Right lobe of liver (tissue), 6 donors: Measurements from ENCODE around the gene RASA4. TPM values are rescaled to one million over a fixed set of nuclear protein-coding genes. Genes with fewer than 3 reads are reported as not detected.
"Not testable (repeated sequence)": the region's sequence is repeated elsewhere in the genome, so short reads cannot be mapped to it uniquely, and the experiment has no call there.

Experiments used
- ATAC-seq, 4 donors: fragments of 200-7000 bp; cut with Tn5 transposase; one replicate each; pipeline ENCODE4 v1.9.1; 2020; ENCODE audit warnings: mild to moderate bottlenecking in 4 of 4, moderate library complexity in 4 of 4
- DNase-seq, 3 donors: peaks; one replicate each; pipeline ENCODE4 v3.0.0-alpha.2; 2020
- H3K27ac ChIP-seq, 3 donors: fragments of 200-600 bp; one replicate each; pipeline ENCODE4 v1.8.0; 2022
- H3K27me3 ChIP-seq, 2 donors: fragments of 200-600 bp; one replicate each; pipeline ENCODE4 v1.8.0; 2022
- H3K36me3 ChIP-seq, 4 donors: fragments of 200-600 bp; sonication (generic) in 1 of 4; one replicate each; pipeline versions ENCODE4 v1.5.1 to v1.8.0; 2017 to 2022; ENCODE audit warnings: control low read depth in 1 of 4
- H3K4me1 ChIP-seq, 4 donors: fragments of 200-600 bp; sonication (generic) in 1 of 4; one replicate each; pipeline versions ENCODE4 v1.5.1 to v1.8.0; 2017 to 2022; ENCODE audit warnings: control low read depth in 1 of 4
- H3K4me3 ChIP-seq, 3 donors: fragments of 200-600 bp; one replicate each; pipeline ENCODE4 v1.8.0; 2022
- H3K9me3 ChIP-seq, 4 donors: fragments of 200-600 bp; sonication (generic) in 1 of 4; one replicate each; pipeline versions ENCODE4 v1.5.1 to v1.8.0; 2017 to 2022; ENCODE audit warnings: control low read depth in 1 of 4
- WGBS: methylation state at CpG from one replicate; pipeline ENCODE4 v1.1.6; 2018; ENCODE audit warnings: low coverage, low lambda C conversion rate; ENCODE audit not compliant: insufficient coverage; ENCODE audit errors: missing lambda C conversion rate; 5-methylcytosine and 5-hydroxymethylcytosine counted together
- intact Hi-C, 2 donors: fragments of 100-400 bp; cut with DNase I; formaldehyde crosslinking; loops; one replicate each; pipeline versions ENCODE4 v1.11.2 to v1.14.1; 2022
- small RNA-seq, 2 experiments: library from RNA; depleted of rRNA; stranded (forward); fragments of <200 nt; gene quantifications; one replicate each; pipeline ENCODE3, GENCODE V24; 2016
- total RNA-seq, 6 experiments: library from RNA; depleted of rRNA in 2 of 6; stranded (reverse); fragments of >200 nt in 2 of 6; fragmentation: NEBNext Ultra II Directional in 3 of 6; extraction: Animal tissue kit (Norgen Biotek cat#: 25700) in 3 of 6; gene quantifications; one replicate each; pipeline versions ENCODE4 v1.1.0 to v1.2.4, GENCODE V29; 2016 to 2023
- donor health status: DM: no; HTN: yes; CAD: no.
- donor health status: DM: no; HTN: no; CAD: no.
- donor health status: DM: no; HTN: no; CAD: no.
- donor health status: DM: no; HTN: yes; CAD: no.
- donor health status: DM: no; HTN: yes; CAD: no.

RASA4 gene
- total RNA-seq, 6 experiments from 2014 or later = 1.9 to 10.5 (median 7.2) TPM

DNA sequence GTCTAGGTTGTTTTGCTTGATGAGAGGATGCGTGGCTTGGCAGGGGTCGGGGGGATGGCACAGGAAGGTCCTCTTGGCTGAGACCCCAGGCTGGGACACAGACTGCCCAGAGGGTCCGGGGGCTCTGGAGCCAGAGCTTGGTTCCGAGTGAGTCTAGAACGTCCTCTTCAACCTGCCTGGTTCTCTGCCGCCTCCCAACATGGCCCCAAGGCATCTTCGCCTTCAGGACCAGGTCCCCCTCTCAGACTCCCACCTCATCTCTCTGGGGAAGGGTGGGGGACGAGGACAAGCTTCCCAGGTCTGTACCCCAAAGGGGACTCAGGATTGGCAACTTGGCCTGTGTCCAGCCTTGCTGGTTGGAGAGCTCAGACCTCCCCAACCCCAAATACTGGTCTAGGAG is 74.5 kb downstream of the RASA4 start:
- H3K36me3 ChIP-seq, H3K9me3 ChIP-seq, H3K27ac ChIP-seq, H3K4me1 ChIP-seq, H3K27me3 ChIP-seq, H3K4me3 ChIP-seq, intact Hi-C loops, DNase-seq: not testable (repeated sequence)
- WGBS = no CpG with 5 or more reads among the region's 8 CpGs
- ATAC-seq = peak in 2 of 4 donors; percentile 6 to 8

GRCh38 chr7:102540604-102541003 is 76.0 kb downstream of the RASA4 start:
- not testable (repeated sequence) for ATAC-seq
- WGBS = 97% methylated on average over 4 of the region's 6 CpGs

GRCh38 chr7:102535062-102535615 is 81.4 kb downstream of the RASA4 start:
- intact Hi-C loops, H3K4me3 ChIP-seq, H3K4me1 ChIP-seq, DNase-seq, H3K9me3 ChIP-seq, H3K36me3 ChIP-seq, ATAC-seq, H3K27me3 ChIP-seq, H3K27ac ChIP-seq: not testable (repeated sequence)
- no CpG with 5 or more reads among the region's 8 CpGs for WGBS

More at GRCh38 chr7:102540604-102541003, 76.0 kb downstream of the RASA4 start:
- H3K27ac ChIP-seq, H3K4me1 ChIP-seq, H3K9me3 ChIP-seq, H3K36me3 ChIP-seq, DNase-seq, H3K4me3 ChIP-seq, H3K27me3 ChIP-seq, intact Hi-C loops: not testable (repeated sequence)

DNA sequence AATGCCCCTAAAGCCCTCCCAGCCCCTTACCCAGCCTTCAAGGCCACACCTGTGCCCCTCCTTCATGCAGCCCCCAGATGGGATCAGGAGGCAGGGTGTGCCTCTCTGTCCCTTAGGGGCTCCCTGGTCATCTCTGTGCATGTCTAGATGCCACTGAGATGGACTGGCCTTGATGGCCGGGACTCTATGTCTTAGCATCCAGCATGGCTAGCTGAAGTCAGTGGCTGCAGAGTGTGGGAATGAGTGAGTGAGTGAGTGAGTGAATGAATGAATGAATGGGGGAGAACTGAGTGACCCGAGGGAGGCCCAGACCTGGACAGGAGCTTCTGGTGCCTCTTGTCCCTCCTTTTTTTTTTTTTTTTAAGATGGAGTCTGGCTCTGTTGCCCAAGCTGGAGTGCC is 84.4 kb downstream of the RASA4 start:
- H3K4me3 ChIP-seq, DNase-seq, H3K36me3 ChIP-seq, intact Hi-C loops, H3K4me1 ChIP-seq, H3K9me3 ChIP-seq, H3K27me3 ChIP-seq, H3K27ac ChIP-seq: not testable (repeated sequence)
- peak in 1 of 4 donors; percentile 0 for ATAC-seq
- 89% methylated on average over 1 of the region's 2 CpGs for WGBS

DNA sequence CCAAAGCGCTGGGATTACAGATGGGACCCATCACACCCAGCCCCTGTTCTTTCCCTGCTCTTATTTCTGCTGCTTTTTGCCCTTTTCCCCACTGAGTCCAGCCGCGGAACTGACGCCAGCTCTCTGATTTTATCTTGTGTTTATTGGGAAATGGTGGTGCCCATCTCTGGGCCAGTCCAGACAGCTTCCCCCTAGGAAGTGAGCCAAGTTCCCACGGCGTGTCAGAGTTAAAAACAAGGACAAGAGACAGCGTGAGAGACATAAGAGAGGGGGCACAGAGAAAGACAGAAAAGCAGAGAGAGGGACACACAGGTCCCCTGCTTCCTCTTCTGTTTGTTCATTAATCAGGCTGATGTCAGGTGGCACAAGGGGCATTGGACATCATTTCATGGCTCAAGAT is 85.0 kb downstream of the RASA4 start:
- H3K27ac ChIP-seq, intact Hi-C loops, H3K36me3 ChIP-seq, H3K4me1 ChIP-seq, H3K9me3 ChIP-seq, H3K4me3 ChIP-seq, H3K27me3 ChIP-seq: not testable (repeated sequence)
- ATAC-seq (peak; percentile 1 to 30 (median 16)), DNase-seq (peak; percentile 21 to 50 (median 39))
- WGBS = no CpG with 5 or more reads among the region's 7 CpGs

DNA sequence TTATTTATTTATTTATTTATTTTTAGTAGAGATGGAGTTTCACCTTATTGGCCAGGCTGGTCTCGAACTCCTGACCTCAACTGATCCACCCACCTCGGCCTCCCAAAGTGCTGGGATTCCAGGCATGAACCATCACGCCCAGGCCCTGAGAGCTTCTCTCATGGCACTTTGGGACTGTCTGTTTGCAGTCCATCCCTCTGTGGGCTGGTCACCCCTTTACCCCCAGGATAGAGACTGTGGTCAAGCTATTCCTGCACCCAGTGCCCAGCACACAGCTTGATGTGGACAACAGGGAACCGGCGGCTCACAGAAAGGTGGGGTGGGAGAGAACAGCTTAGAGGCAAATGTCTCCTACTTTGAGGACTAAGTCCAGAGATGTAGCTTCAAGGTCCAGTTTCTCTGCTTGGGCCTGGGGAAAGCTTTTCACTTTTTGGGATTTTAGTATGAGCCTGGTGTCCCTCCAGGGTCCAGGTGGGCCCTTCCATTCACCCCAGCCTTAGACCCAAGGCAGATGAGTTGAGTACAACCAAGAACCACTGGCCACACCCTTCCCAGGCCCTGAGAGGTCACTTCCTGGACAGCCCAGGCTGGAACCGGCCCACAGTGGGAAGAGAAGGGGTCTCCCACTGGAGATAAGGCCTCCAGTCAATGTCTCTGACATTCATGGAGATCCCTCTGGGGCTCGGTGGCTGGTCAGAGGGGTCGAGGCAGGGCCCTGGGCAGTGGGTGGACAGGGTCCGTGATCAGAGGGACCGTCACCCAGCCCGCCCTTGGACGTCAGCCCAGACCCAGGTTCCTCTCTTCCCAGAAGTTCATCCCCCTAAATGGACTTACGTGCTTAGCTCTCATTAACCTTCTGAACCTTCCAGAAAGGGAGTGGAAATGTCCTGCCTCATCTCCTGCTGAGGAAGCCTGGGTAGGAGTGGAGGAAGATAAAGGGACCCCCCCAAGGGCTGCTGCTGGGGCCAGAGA is 88.4 kb downstream of the RASA4 start:
- peak in 2 of 3 donors; percentile 17 to 29 for DNase-seq
- H3K36me3 ChIP-seq, H3K27me3 ChIP-seq, H3K4me3 ChIP-seq, intact Hi-C loops, H3K27ac ChIP-seq, H3K4me1 ChIP-seq, H3K9me3 ChIP-seq: not testable (repeated sequence)
- ATAC-seq = peak; percentile 4 to 24 (median 12)
- no CpG with 5 or more reads among the region's 13 CpGs for WGBS

- H3K27me3 ChIP-seq, H3K36me3 ChIP-seq, H3K27ac ChIP-seq, H3K4me3 ChIP-seq, H3K4me1 ChIP-seq, intact Hi-C loops, H3K9me3 ChIP-seq, DNase-seq: not testable (repeated sequence)
- ATAC-seq = peak in 1 of 4 donors; percentile 2
- WGBS = 90% methylated on average over 1 of the region's 8 CpGs
Observed at GRCh38 chr7:102527182-102527581, 89.4 kb downstream of the RASA4 start.

DNA sequence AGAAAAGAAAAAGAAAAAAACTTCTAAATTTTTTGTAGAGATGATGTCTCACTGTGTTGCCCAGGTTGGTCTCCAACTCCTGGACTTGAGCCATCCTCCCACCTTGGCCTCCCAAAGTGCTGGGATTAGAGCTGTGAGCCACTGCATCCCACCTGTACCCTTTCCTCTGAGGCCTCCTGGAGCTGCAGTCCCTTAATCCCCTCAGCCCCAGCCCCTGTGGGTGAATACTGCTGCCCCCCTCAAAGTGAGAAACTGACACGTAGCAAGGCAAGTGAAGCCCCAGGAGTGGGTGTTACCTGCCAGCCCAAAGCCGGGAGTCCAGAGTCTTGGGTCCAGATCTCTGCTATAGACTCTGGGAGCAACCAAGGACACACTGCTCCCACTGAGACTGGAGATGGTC is 91.8 kb downstream of the RASA4 start:
- intact Hi-C loops, H3K4me3 ChIP-seq, H3K4me1 ChIP-seq, H3K36me3 ChIP-seq, H3K27me3 ChIP-seq, H3K27ac ChIP-seq, H3K9me3 ChIP-seq: not testable (repeated sequence)
- no CpG with 5 or more reads among the region's 2 CpGs for WGBS
- peak in 2 of 3 donors; percentile 37 to 47 for DNase-seq
- ATAC-seq = peak in 2 of 4 donors; percentile 2 to 5

Small RNA genes lying within 50 kb of the gene (small RNA-seq; reads per million reads assigned to genes)
- 0 reads per million in 2 experiments for gene UPK3BL1

Other genes with a start within 250 kb of the RASA4 start
- 1 to 10 TPM; 6.1 to 9.8 (median 8.9) TPM for gene PRKRIP1, start 220.4 kb downstream of the RASA4 start, total RNA-seq
- 1 to 10 TPM; 1.2 to 4.2 (median 2.6) TPM for gene ORAI2, start 183.2 kb downstream of the RASA4 start, total RNA-seq
- 10 to 100 TPM in 1 of 6 experiments, 1 to 10 TPM in 5; 3.7 to 11.7 (median 5.6) TPM for gene ALKBH4, start 151.9 kb downstream of the RASA4 start, total RNA-seq
- gene LRWD1, start 151.8 kb downstream of the RASA4 start, total RNA-seq = 10 to 100 TPM in 4 of 6 experiments, 1 to 10 TPM in 2; 8.3 to 15.5 (median 12.9) TPM
- 10 to 100 TPM; 18.8 to 27.1 (median 20.3) TPM for gene POLR2J, start 137.8 kb downstream of the RASA4 start, total RNA-seq
- gene RASA4B, start 99.0 kb downstream of the RASA4 start, total RNA-seq = 1 to 10 TPM; 1.1 to 3.4 (median 2.7) TPM
- gene UPK3BL2, start 73.1 kb downstream of the RASA4 start, total RNA-seq = 10 to 100 TPM in 2 of 6 experiments, 1 to 10 TPM in 2, under 1 TPM in 1, not detected in 1; 0.43 to 10.8 (median 7.9) TPM
- under 1 TPM in 2 of 6 experiments, not detected in 4; 0.13 to 0.30 TPM for gene SPDYE2, start 65.5 kb downstream of the RASA4 start, total RNA-seq
- 10 to 100 TPM in 4 of 6 experiments, 1 to 10 TPM in 2; 6.3 to 25.3 (median 12.9) TPM for gene POLR2J3, start 44.2 kb downstream of the RASA4 start, total RNA-seq
- 10 to 100 TPM in 2 of 6 experiments, 1 to 10 TPM in 4; 6.2 to 12.4 (median 8.8) TPM for gene UPK3BL1, start 26.0 kb upstream of the RASA4 start, total RNA-seq
- gene SPDYE2B, start 33.6 kb upstream of the RASA4 start, total RNA-seq = not detected
- gene POLR2J2, start 54.9 kb upstream of the RASA4 start, total RNA-seq = 1 to 10 TPM in 4 of 6 experiments, under 1 TPM in 2; 0.25 to 9.5 (median 5.2) TPM
- gene FAM185A, start 132.2 kb upstream of the RASA4 start, total RNA-seq = 10 to 100 TPM in 2 of 6 experiments, 1 to 10 TPM in 4; 6.4 to 13.5 (median 8.4) TPM